Suppressor macrophage (primary cell): ENCODE data around the gene GLYR1.

Source experiments
- DNase-seq, 4 experiments: peaks; one replicate each; pipeline ENCODE4 v3.0.0-alpha.2; 2020 to 2022

The GLYR1 gene

GRCh38 chr16:4803898-4804762 is 43.0 kb downstream of the GLYR1 start:
- no peak for DNase-seq

GRCh38 chr16:4803401-4803844 is 43.7 kb downstream of the GLYR1 start:
- DNase-seq, result peak; percentile 28 to 69 (median 48)

- peak; percentile 91 to 96 (median 96) for DNase-seq
Measured at GRCh38 chr16:4802659-4803287, 44.3 kb downstream of the GLYR1 start.

GRCh38 chr16:4801962-4802658 is 45.0 kb downstream of the GLYR1 start, which contains the start of gene ROGDI:
ROGDI (minus strand) TSS chr16:4802633; CDS start chr16:4802571, 62 bp downstream.
- peak in 3 of 4 experiments; percentile 12 to 71 (median 51) for DNase-seq

- no peak for DNase-seq
Measured at GRCh38 chr16:4801051-4801961, 45.8 kb downstream of the GLYR1 start.

GRCh38 chr16:4800290-4801041 is 46.6 kb downstream of the GLYR1 start:
- peak; percentile 11 to 61 (median 33) for DNase-seq

GRCh38 chr16:4799171-4799855 is 47.8 kb downstream of the GLYR1 start:
- no peak for DNase-seq

- DNase-seq, result no peak
Measured at GRCh38 chr16:4798456-4798855, 48.6 kb downstream of the GLYR1 start.

GRCh38 chr16:4797805-4798252 is 49.3 kb downstream of the GLYR1 start:
- no peak for DNase-seq

- no peak for DNase-seq
Measured at GRCh38 chr16:4796982-4797804, 49.9 kb downstream of the GLYR1 start.

GRCh38 chr16:4795828-4796572 is 51.1 kb downstream of the GLYR1 start:
- no peak for DNase-seq

GRCh38 chr16:4795181-4795827 is 51.8 kb downstream of the GLYR1 start, which contains the start of gene SMIM22:
SMIM22 (plus strand) TSS chr16:4795369; CDS start chr16:4795735, 366 bp downstream.
- DNase-seq, result no peak

GRCh38 chr16:4792951-4793513 is 54.1 kb downstream of the GLYR1 start:
- no peak for DNase-seq

- DNase-seq, result no peak
Measured at GRCh38 chr16:4790871-4791270, 56.2 kb downstream of the GLYR1 start.

- DNase-seq, result no peak
Measured at GRCh38 chr16:4790261-4790660, 56.8 kb downstream of the GLYR1 start.

GRCh38 chr16:4788910-4789309 is 58.2 kb downstream of the GLYR1 start:
- DNase-seq, result no peak

GRCh38 chr16:4788489-4788889 is 58.6 kb downstream of the GLYR1 start:
- no peak for DNase-seq
